ENCODE measurements around the gene LINS1. TPM values are rescaled to one million over a fixed set of nuclear protein-coding genes. Genes with fewer than 3 reads are reported as not detected.

LINS1 gene
- total RNA-seq, 6 experiments from 2014 or later: 4.5 to 8.6 (median 5.1) TPM

DNA sequence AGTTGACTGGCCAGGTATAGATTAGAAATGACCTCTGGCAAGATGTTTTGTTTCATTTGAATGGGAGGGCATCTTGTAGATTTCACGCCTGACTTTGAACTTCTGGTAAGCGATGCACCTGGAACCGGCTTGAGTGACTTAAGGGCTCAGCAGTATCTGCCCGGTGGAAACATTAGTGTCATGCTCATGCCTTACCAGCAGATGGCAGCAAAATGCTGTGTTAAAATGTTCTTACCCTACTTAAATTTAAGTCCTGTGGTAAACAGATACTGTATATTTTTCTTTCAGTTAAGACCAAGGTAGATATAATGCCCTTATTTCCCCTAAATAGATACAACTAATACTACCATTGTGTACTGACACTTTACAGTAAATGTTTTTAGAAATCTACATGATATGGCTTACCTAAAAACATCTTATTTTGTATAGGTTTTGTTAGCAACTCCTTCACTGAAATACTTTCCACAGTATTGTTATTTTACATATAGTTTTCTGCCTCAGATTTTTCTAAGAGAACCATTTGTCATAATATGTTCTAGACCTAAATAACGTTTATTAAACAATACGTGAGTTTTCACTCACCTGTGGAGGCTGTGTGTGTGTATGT lies 25.9 kb upstream of the LINS1 start:
- Histone ChIP-seq H3K4me3 (no peak overlapping the region), H3K9me3 (no peaks in the 10 kb centered on the region), H3K27ac (no peak overlapping the region), H3K36me3 (peaks cover 0 to 12% (median 7%) of the 10 kb centered on the region in 4 donors), H3K4me1 (no peaks in the 10 kb centered on the region), H3K27me3 (no peaks in the 10 kb centered on the region)
- intact Hi-C loops (cut with DNase I): no loop called here
- WGBS (ENCODE audit: insufficient coverage, low coverage, low lambda C conversion rate, missing lambda C conversion rate): 25% methylated on average over 6 of the region's 6 CpGs
- TF ChIP-seq, protein P1, sequence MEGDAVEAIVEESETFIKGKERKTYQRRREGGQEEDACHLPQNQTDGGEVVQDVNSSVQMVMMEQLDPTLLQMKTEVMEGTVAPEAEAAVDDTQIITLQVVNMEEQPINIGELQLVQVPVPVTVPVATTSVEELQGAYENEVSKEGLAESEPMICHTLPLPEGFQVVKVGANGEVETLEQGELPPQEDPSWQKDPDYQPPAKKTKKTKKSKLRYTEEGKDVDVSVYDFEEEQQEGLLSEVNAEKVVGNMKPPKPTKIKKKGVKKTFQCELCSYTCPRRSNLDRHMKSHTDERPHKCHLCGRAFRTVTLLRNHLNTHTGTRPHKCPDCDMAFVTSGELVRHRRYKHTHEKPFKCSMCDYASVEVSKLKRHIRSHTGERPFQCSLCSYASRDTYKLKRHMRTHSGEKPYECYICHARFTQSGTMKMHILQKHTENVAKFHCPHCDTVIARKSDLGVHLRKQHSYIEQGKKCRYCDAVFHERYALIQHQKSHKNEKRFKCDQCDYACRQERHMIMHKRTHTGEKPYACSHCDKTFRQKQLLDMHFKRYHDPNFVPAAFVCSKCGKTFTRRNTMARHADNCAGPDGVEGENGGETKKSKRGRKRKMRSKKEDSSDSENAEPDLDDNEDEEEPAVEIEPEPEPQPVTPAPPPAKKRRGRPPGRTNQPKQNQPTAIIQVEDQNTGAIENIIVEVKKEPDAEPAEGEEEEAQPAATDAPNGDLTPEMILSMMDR (IDR thresholded peaks at IDR 0.05): peak; percentile 79 to 89 (median 83)
- TF ChIP-seq POLR2A (IDR thresholded peaks at IDR 0.05): no peak
- DNase-seq (peak in 1 of 3 donors; percentile 63), ATAC-seq (peak; percentile 94 to 97 (median 96))

DNA sequence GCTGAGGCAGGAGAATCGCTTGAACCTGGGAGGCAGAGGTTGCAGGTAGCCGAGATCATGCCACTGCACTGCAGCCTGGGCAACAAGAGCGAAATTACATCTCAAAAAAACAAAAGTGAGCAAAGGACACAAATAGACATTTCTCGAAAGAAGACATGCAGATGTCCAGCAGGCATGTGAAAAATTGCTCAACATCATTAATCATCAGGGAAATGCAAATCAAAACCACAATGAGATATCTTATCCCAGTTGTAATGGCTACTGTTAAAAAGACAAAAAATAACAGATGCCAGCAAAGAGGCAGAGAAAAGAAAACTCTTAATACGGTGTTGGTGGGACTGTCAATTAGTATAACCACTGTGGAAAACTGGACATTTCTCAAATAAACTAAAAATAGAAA lies 21.3 kb upstream of the LINS1 start:
- DNase-seq: no peak
- WGBS (ENCODE audit: insufficient coverage, low coverage, low lambda C conversion rate, missing lambda C conversion rate): 83% methylated on average over 5 of the region's 5 CpGs

DNA sequence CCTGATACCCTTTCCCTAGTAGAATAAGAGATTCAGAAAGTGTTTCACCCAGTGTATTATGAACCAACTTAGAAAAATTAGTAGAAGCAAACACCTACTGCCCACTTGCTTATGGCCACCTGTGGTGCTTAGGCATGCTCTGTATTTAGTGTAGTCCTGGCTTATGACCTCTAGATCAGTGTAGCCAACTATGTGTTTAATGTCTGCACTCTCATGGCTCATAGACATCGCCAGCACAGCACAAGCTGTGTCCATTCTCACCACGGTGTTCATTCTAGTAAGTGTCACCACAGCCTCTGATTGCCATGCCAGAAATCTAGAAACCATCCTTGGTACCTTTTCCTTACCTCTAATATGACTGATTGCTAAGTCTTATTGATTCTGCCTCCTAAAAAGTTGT lies 14.7 kb upstream of the LINS1 start:
- no peak for ATAC-seq
- intact Hi-C loops (cut with DNase I): no loop called here
- Histone ChIP-seq H3K9me3 (no peaks in the 10 kb centered on the region), H3K27ac (no peak overlapping the region), H3K4me1 (no peaks in the 10 kb centered on the region), H3K36me3 (peaks cover 0 to 36% (median 9%) of the 10 kb centered on the region in 4 donors), H3K4me3 (no peak overlapping the region), H3K27me3 (no peaks in the 10 kb centered on the region)
- DNase-seq: no peak
- WGBS (ENCODE audit: insufficient coverage, low coverage, low lambda C conversion rate, missing lambda C conversion rate): 90% methylated on average over 2 of the region's 2 CpGs
- no peak for TF ChIP-seq POLR2A (IDR thresholded peaks at IDR 0.05)
- TF ChIP-seq, protein P1 (IDR thresholded peaks at IDR 0.05): no peak

More for the DNA sequence above, 21.3 kb upstream of the LINS1 start:
- ATAC-seq: no peak
- TF ChIP-seq POLR2A (IDR thresholded peaks at IDR 0.05): no peak
- TF ChIP-seq, protein P1 (IDR thresholded peaks at IDR 0.05): no peak
- Histone ChIP-seq H3K9me3 (no peaks in the 10 kb centered on the region), H3K4me3 (no peak overlapping the region), H3K27me3 (no peaks in the 10 kb centered on the region), H3K27ac (no peak overlapping the region), H3K4me1 (no peaks in the 10 kb centered on the region), H3K36me3 (peaks cover 0 to 4% (median 2%) of the 10 kb centered on the region in 4 donors)
- intact Hi-C loops (cut with DNase I): no loop called here

DNA sequence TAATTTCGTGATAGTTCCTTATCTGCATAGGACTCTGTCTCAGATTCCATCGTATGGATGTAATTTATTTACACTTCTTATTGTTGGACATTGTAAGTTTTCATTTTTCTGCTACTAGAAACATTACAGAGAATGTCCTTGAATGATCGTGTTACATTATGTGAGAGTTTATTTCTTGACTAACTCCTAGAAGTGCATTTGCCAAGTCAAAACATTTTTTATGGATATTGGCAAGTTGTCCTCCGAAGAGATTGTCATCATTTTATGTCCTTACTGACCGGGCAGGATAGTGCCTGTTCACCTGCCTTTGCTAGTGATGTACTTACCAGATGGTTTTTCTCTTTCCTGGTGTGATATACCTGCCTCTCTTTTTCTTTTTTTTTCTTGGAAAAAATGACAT lies 13.8 kb upstream of the LINS1 start:
- TF ChIP-seq POLR2A (IDR thresholded peaks at IDR 0.05): no peak
- TF ChIP-seq, protein P1 (IDR thresholded peaks at IDR 0.05): no peak
- no peak overlapping the region for H3K4me3 ChIP-seq
- no peaks in the 10 kb centered on the region for H3K27me3 ChIP-seq
- ATAC-seq (no peak), DNase-seq (no peak)
- no peak overlapping the region for H3K27ac ChIP-seq
- H3K4me1 ChIP-seq: no peaks in the 10 kb centered on the region
- no peaks in the 10 kb centered on the region for H3K9me3 ChIP-seq
- 59% methylated on average over 5 of the region's 5 CpGs for WGBS (ENCODE audit: insufficient coverage, low coverage, low lambda C conversion rate, missing lambda C conversion rate)
- intact Hi-C loops (cut with DNase I): no loop called here
- H3K36me3 ChIP-seq: peaks cover 0 to 41% (median 9%) of the 10 kb centered on the region in 4 donors
